Endothelial cell of umbilical vein (primary cell): Measurements from ENCODE around the gene EFS. TPM values are rescaled to one million over a fixed set of nuclear protein-coding genes. Genes with fewer than 3 reads are reported as not detected.
"Not testable (repeated sequence)": the region's sequence is repeated elsewhere in the genome, so short reads cannot be mapped to it uniquely, and the experiment has no call there.

ENCODE experiments used
- BruUV-seq: library from RNA; stranded (reverse); fragments of 400-500 nt; replicated peaks from 2 replicates; lab custom pipeline; 2021; lab: Mats Ljungman, UMichigan
- CTCF ChIA-PET: fragments of 300-600, 350-600 bp; sonication (Branson Sonifier 250); formaldehyde crosslinking; loops from one replicate; lab custom pipeline; 2021; ENCODE audit warnings: antibody characterized with exemption, inconsistent platforms; lab: Charles Lee
- POLR2A ChIA-PET: fragments of 300-600, 350-600 bp; sonication (Branson Sonifier 250); formaldehyde crosslinking; loops from one replicate; lab custom pipeline; 2021; ENCODE audit warnings: antibody characterized with exemption, inconsistent platforms; lab: Charles Lee
- DNase-seq: peaks from one replicate; pipeline ENCODE4 v3.0.0-alpha.2; 2011; ENCODE audit warnings: low read depth, low spot score
- FAIRE-seq: peaks from 2 replicates; lab custom pipeline; 2011; peaks lifted over from hg19 to GRCh38; lab: Jason Lieb, UNC
- H2AFZ ChIP-seq: 2 replicates; pipeline ENCODE4 v1.6.0; 2012; ENCODE audit warnings: low read depth, low read length, control low read depth, inconsistent platforms
- H3K27ac ChIP-seq: 2 replicates; pipeline ENCODE4 v1.5.1; 2011; ENCODE audit warnings: low read depth, mild to moderate bottlenecking, control low read depth, low read length, moderate library complexity; ENCODE audit not compliant: insufficient read depth
- H3K27me3 ChIP-seq, 2 experiments: 2 replicates each; pipeline versions ENCODE4 v1.6.0 to v1.6.1; 2011; ENCODE audit warnings: low read length in 2 of 2, mixed read lengths in 1 of 2; ENCODE audit not compliant: control insufficient read depth in 2 of 2, insufficient read depth in 2 of 2
- H3K36me3 ChIP-seq, 2 experiments: 2 replicates in 1 of 2; 3 replicates in 1 of 2; pipeline ENCODE4 v1.5.1; 2011; ENCODE audit warnings: low read length in 2 of 2, mild to moderate bottlenecking in 1 of 2, moderate library complexity in 1 of 2; ENCODE audit not compliant: control insufficient read depth in 2 of 2, insufficient read depth in 2 of 2; ENCODE audit errors: extremely low read depth in 1 of 2
- H3K4me1 ChIP-seq: 3 replicates; pipeline ENCODE4 v1.5.1; 2011; ENCODE audit warnings: mild to moderate bottlenecking, low read length; ENCODE audit not compliant: control insufficient read depth, insufficient read depth; ENCODE audit errors: extremely low read depth
- H3K4me2 ChIP-seq: 2 replicates; pipeline ENCODE4 v1.6.1; 2011; ENCODE audit warnings: low read length, control low read depth, mixed read lengths; ENCODE audit not compliant: insufficient read depth
- H3K4me3 ChIP-seq, 3 experiments: fragments of 200-600 bp in 1 of 3; sonication (generic), shearing (Covaris generic) in 1 of 3; replicated peaks in 1 of 3; 2 replicates each; pipeline ENCODE4 v1.5.1; 2011 to 2016; ENCODE audit warnings: control low read depth in 3 of 3, low read length in 3 of 3, mild to moderate bottlenecking in 2 of 3, inconsistent platforms in 1 of 3, low read depth in 1 of 3, moderate library complexity in 1 of 3; ENCODE audit not compliant: insufficient read depth in 1 of 3
- H3K79me2 ChIP-seq: 2 replicates; pipeline ENCODE4 v1.6.0; 2012; ENCODE audit warnings: low read length, inconsistent platforms; ENCODE audit not compliant: control insufficient read depth, insufficient read depth
- H3K9ac ChIP-seq: replicated peaks from 2 replicates; pipeline ENCODE3; 2011; ENCODE audit warnings: low read length, control low read depth; ENCODE audit not compliant: insufficient read depth; ENCODE audit errors: extremely low read depth
- H3K9me1 ChIP-seq: replicated peaks from 3 replicates; pipeline ENCODE4 v1.6.0; 2011; ENCODE audit warnings: mild to moderate bottlenecking, low read length; ENCODE audit not compliant: control insufficient read depth, insufficient read depth; ENCODE audit errors: extremely low read depth
- H3K9me3 ChIP-seq: replicated peaks from 2 replicates; pipeline ENCODE4 v1.5.1; 2012; ENCODE audit warnings: low read length, inconsistent platforms; ENCODE audit not compliant: control insufficient read depth, insufficient read depth
- H4K20me1 ChIP-seq: replicated peaks from 2 replicates; pipeline ENCODE3; 2011; ENCODE audit warnings: mild to moderate bottlenecking, low read length; ENCODE audit not compliant: control insufficient read depth, insufficient read depth; ENCODE audit errors: extremely low read depth
- CTCF ChIP-seq, 2 donors: IDR thresholded peaks; 1 replicate in 1 of 2; 2 replicates in 1 of 2; pipeline ENCODE4 v1.5.1; 2011; ENCODE audit warnings: low read length in 2 of 2, mild to moderate bottlenecking in 2 of 2, moderate library complexity in 2 of 2, control low read depth in 1 of 2, inconsistent platforms in 1 of 2, low read depth in 1 of 2; ENCODE audit not compliant: insufficient read depth in 1 of 2; ENCODE audit errors: extremely low read depth in 1 of 2
- JUN ChIP-seq: IDR thresholded peaks from 2 replicates; pipeline ENCODE4 v1.6.1; 2011; ENCODE audit warnings: borderline replicate concordance, low read depth; ENCODE audit not compliant: insufficient read length, insufficient read depth
- MYC ChIP-seq: IDR thresholded peaks from one replicate; pipeline ENCODE4 v1.6.1; 2011; ENCODE audit warnings: mild to moderate bottlenecking, low read depth, low read length
- POLR2A ChIP-seq: IDR thresholded peaks from 2 replicates; pipeline ENCODE4 v1.6.1; 2012; ENCODE audit warnings: low read depth, mild to moderate bottlenecking, control low read depth, low read length
- POLR2AphosphoS5 ChIP-seq: IDR thresholded peaks from 2 replicates; pipeline ENCODE4 v1.6.1; 2012; ENCODE audit warnings: low read depth, mild to moderate bottlenecking, control low read depth, low read length, moderate library complexity; ENCODE audit not compliant: insufficient read depth
- dilution Hi-C: fragments of 300-500 bp; cut with MboI; formaldehyde crosslinking; loops from one replicate; pipeline ENCODE4 v1.15.0; 2019; ENCODE audit warnings: low sequenced_read_pairs; ENCODE audit not compliant: extremely low pct_ligation_motif_present
- intact Hi-C: fragments of 100-400 bp; cut with micrococcal nuclease; formaldehyde crosslinking; loops from one replicate; pipeline ENCODE4 v1.10.0; 2022
- polyA plus RNA-seq, 4 experiments: library from polyadenylated mRNA; depleted of rRNA in 3 of 4; stranded (reverse) in 3 of 4; unstranded in 1 of 4; fragments of >200 nt; gene quantifications; 2 replicates each; pipeline versions ENCODE4 v1.2.1 to v1.2.3, GENCODE V29; 2011 to 2012; ENCODE audit warnings: missing spikeins in 1 of 4
- total RNA-seq: library from RNA; stranded (reverse); gene quantifications from 2 replicates; pipeline ENCODE4 v1.2.3, GENCODE V29; 2021

The EFS gene
- total and polyA plus RNA-seq, 2 donors (not counting 3 experiments of a cell fraction or from before 2014, with no cell fraction given): 0.03 to 0.13 TPM

GRCh38 chr14:23392613-23393012, 27.6 kb upstream of the EFS start:
- ChIA-PET CTCF (interaction anchor here (2.2 kb wide), 1 partner anchor 12 kb away, joined by 10 read pairs; no protein-coding TSS in a partner anchor), POLR2A (no interaction called here)
- H3K4me3 ChIP-seq: no peak overlapping the region
- H3K27ac ChIP-seq: no peak overlapping the region
- H2AFZ ChIP-seq: no peak overlapping the region
- no peaks in the 10 kb centered on the region for H4K20me1 ChIP-seq
- TF ChIP-seq MYC: no peak
- TF ChIP-seq CTCF (IDR thresholded peaks at IDR 0.05; ENCODE audit: extremely low read depth in 1 of 2, insufficient read depth in 1 of 2, low read depth in 1 of 2, low read length in 2 of 2): no peak
- TF ChIP-seq POLR2A: no peak
- no peak for TF ChIP-seq POLR2AphosphoS5
- TF ChIP-seq JUN: no peak
- no peak overlapping the region for H3K4me2 ChIP-seq
- H3K9me1 ChIP-seq: no peaks in the 10 kb centered on the region
- no peak for FAIRE-seq
- no peak overlapping the region for H3K9ac ChIP-seq
- no peak for DNase-seq
- H3K27me3 ChIP-seq: no peaks in the 10 kb centered on the region
- no peaks in the 10 kb centered on the region for H3K4me1 ChIP-seq
- dilution Hi-C loops (no loop called here), intact Hi-C loops (no loop called here)
- H3K79me2 ChIP-seq: no peaks in the 10 kb centered on the region
- H3K9me3 ChIP-seq: no peaks in the 10 kb centered on the region
- BruUV-seq: no TSS peak
- no peaks in the 10 kb centered on the region for H3K36me3 ChIP-seq

GRCh38 chr14:23389871-23390270, 24.9 kb upstream of the EFS start:
- DNase-seq, dilution Hi-C loops: not testable (repeated sequence)
- CTCF ChIA-PET: interaction anchor here (2.3 kb wide), 1 partner anchor 10 kb away, joined by 10 read pairs; no protein-coding TSS in a partner anchor

More at GRCh38 chr14:23389871-23390270, 24.9 kb upstream of the EFS start:
- H3K4me2 ChIP-seq, H3K9ac ChIP-seq, H3K36me3 ChIP-seq, H3K9me1 ChIP-seq, FAIRE-seq, H3K9me3 ChIP-seq, BruUV-seq, H3K4me1 ChIP-seq, H3K27me3 ChIP-seq, H2AFZ ChIP-seq, H4K20me1 ChIP-seq, H3K27ac ChIP-seq, POLR2A ChIA-PET, H3K4me3 ChIP-seq, intact Hi-C loops, H3K79me2 ChIP-seq: not testable (repeated sequence)
